WTC11 (cell line): Measurements from ENCODE around the gene MSL3B.

Experiments used
- ATAC-seq: fragments of 200-7000 bp; cut with Tn5 transposase; 2 replicates; pipeline ENCODE4 v1.10.0; 2021; ENCODE audit warnings: mild to moderate bottlenecking, moderate library complexity
- CTCF ChIA-PET: fragments of 300-600 bp; sonication (Branson Sonifier 250); formaldehyde crosslinking; loops from one replicate; lab custom pipeline; 2021; ENCODE audit warnings: antibody characterized with exemption; lab: Charles Lee
- POLR2A ChIA-PET: fragments of 350-600 bp; sonication (Branson Sonifier 250); formaldehyde crosslinking; loops from one replicate; lab custom pipeline; 2021; ENCODE audit warnings: antibody characterized with exemption; lab: Charles Lee
- DNase-seq: peaks from one replicate; pipeline ENCODE4 v3.0.0; 2021; ENCODE audit warnings: low spot score
- H3K27ac Mint-ChIP-seq: 2 replicates; pipeline ENCODE4 v1.8.0; 2021; ENCODE audit warnings: mixed read lengths
- H3K27me3 Mint-ChIP-seq: 2 replicates; pipeline ENCODE4 v1.8.0; 2021; ENCODE audit warnings: low read depth, mild to moderate bottlenecking, moderate library complexity, mixed read lengths
- H3K36me3 Mint-ChIP-seq: 2 replicates; pipeline ENCODE4 v1.8.0; 2021; ENCODE audit warnings: mixed read lengths
- H3K4me1 Mint-ChIP-seq: 2 replicates; pipeline ENCODE4 v1.8.0; 2022; ENCODE audit warnings: mixed read lengths
- H3K4me3 Mint-ChIP-seq: 2 replicates; pipeline ENCODE4 v1.8.0; 2021; ENCODE audit warnings: mild to moderate bottlenecking, moderate library complexity, mixed read lengths
- H3K9me3 Mint-ChIP-seq: 2 replicates; pipeline ENCODE4 v1.8.0; 2021; ENCODE audit warnings: mixed read lengths
- ELF4 ChIP-seq: sonication (generic); formaldehyde crosslinking; IDR thresholded peaks from 2 replicates; pipeline ENCODE4 v1.8.1; 2022; ENCODE audit warnings: low read depth, mild to moderate bottlenecking, moderate library complexity, missing genetic modification reagents
- GRHL2 ChIP-seq: fragments of 250-450 bp; sonication (Bioruptor Pico); IDR thresholded peaks from 2 replicates; pipeline ENCODE4 v1.8.0; 2022; ENCODE audit warnings: mild to moderate bottlenecking, moderate library complexity; ENCODE audit not compliant: insufficient replicate concordance, severe bottlenecking
- NR1H2 ChIP-seq: sonication (generic); formaldehyde crosslinking; IDR thresholded peaks from 2 replicates; pipeline ENCODE4 v1.9.0; 2021; ENCODE audit warnings: mild to moderate bottlenecking, moderate library complexity, missing genetic modification reagents
- SOX15 ChIP-seq: fragments of 250-450 bp; sonication (Bioruptor Pico); IDR thresholded peaks from 2 replicates; pipeline ENCODE4 v1.9.0; 2021; ENCODE audit warnings: mild to moderate bottlenecking
- SP1 ChIP-seq: sonication (generic); formaldehyde crosslinking; conservative IDR thresholded peaks from 2 replicates; pipeline ENCODE4 v1.8.1; 2022; ENCODE audit warnings: missing genetic modification reagents
- TEAD4 ChIP-seq: sonication (generic); formaldehyde crosslinking; IDR thresholded peaks from 2 replicates; pipeline ENCODE4 v1.8.0; 2022; ENCODE audit warnings: mild to moderate bottlenecking, missing genetic modification reagents
- TP53 ChIP-seq: sonication (generic); formaldehyde crosslinking; IDR thresholded peaks from 2 replicates; pipeline ENCODE4 v1.8.1; 2023; ENCODE audit warnings: mild to moderate bottlenecking, missing genetic modification reagents
- ZNF138 ChIP-seq: sonication (generic); formaldehyde crosslinking; conservative IDR thresholded peaks from 2 replicates; pipeline ENCODE4 v1.8.1; 2022; ENCODE audit warnings: mild to moderate bottlenecking, moderate library complexity, missing genetic modification reagents
- ZNF219 ChIP-seq: sonication (generic); formaldehyde crosslinking; IDR thresholded peaks from 2 replicates; pipeline ENCODE4 v1.8.0; 2023; ENCODE audit warnings: missing genetic modification reagents, mild to moderate bottlenecking, borderline replicate concordance
- ZNF263 ChIP-seq: sonication (generic); formaldehyde crosslinking; IDR thresholded peaks from 2 replicates; pipeline ENCODE4 v1.8.1; 2022; ENCODE audit warnings: low read depth, mild to moderate bottlenecking, moderate library complexity, missing genetic modification reagents
- ZNF416 ChIP-seq: fragments of 250-450 bp; sonication (Bioruptor Pico); IDR thresholded peaks from 2 replicates; pipeline ENCODE4 v1.9.0; 2021; ENCODE audit warnings: mild to moderate bottlenecking, inconsistent platforms
- TF ChIP-seq, protein P1 (sequence below): sonication (generic); formaldehyde crosslinking; IDR thresholded peaks from 2 replicates; pipeline ENCODE4 v1.8.1; 2023; ENCODE audit warnings: mild to moderate bottlenecking, missing genetic modification reagents
- TF ChIP-seq, protein P2 (sequence below): fragments of 250-450 bp; sonication (Bioruptor Pico); conservative IDR thresholded peaks from 2 replicates; pipeline ENCODE4 v1.9.0; 2021; ENCODE audit warnings: mild to moderate bottlenecking
- TF ChIP-seq, protein P3 (sequence below): fragments of 250-450 bp; sonication (Bioruptor Pico); IDR thresholded peaks from 2 replicates; pipeline ENCODE4 v2.1.2; 2022; ENCODE audit warnings: mild to moderate bottlenecking, moderate library complexity
- TF ChIP-seq, protein P4 (sequence below): sonication (generic); formaldehyde crosslinking; IDR thresholded peaks from 2 replicates; pipeline ENCODE4 v1.8.0; 2022; ENCODE audit warnings: mild to moderate bottlenecking, missing genetic modification reagents
- TF ChIP-seq, protein P5 (sequence below): sonication (generic); formaldehyde crosslinking; IDR thresholded peaks from 2 replicates; pipeline ENCODE4 v1.8.0; 2023; ENCODE audit warnings: mild to moderate bottlenecking, missing genetic modification reagents
- TF ChIP-seq, protein P6 (sequence below): fragments of 250-450 bp; sonication (Bioruptor Pico); IDR thresholded peaks from 2 replicates; pipeline ENCODE4 v1.9.0; 2021; ENCODE audit warnings: mild to moderate bottlenecking
- TF ChIP-seq, protein P7 (sequence below): sonication (generic); formaldehyde crosslinking; IDR thresholded peaks from 2 replicates; pipeline ENCODE4 v1.8.0; 2022; ENCODE audit warnings: mild to moderate bottlenecking, missing genetic modification reagents

The MSL3B gene

DNA sequence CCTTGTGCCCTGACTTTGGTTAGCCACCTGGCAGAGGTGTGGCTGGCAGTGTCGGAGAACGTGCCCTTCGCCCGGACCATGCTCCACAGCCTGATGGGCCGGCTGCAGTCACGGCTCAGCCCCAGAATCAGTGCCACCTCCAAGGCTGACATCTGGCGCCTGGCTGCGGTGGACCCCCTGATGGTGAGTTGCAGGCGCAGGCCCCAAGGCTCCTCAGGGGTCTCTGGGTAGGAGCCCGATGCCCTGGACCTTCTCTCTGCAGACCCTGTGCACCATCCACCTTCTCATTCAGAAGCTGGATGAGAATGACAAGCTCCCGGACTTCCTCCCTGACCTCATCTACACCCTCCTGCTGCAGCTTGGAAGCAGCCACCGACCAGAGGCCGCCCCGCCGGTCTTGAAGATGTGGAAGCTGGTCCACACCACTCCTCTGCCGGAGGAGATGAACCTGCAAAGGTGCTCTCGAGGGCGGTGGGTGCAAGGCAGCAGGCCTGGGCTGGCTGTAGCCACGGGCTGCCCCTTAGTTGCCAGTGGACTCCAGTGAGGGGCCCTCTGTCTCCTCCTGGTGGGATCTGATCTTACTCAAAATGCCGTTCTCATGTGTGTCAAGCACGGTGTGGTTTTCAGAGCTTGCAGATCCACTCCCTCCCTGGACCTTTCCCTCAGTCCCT, 46.0 kb downstream of the MSL3B start:
- no peak for DNase-seq
- Mint-ChIP-seq H3K27ac (no peak overlapping the region), H3K36me3 (no peaks in the 10 kb centered on the region), H3K4me1 (peaks cover 5% of the 10 kb centered on the region; the same call in 1 of the 2 replicates), H3K9me3 (peaks cover 4% of the 10 kb centered on the region; the same call in 1 of the 2 replicates), H3K4me3 (no peak overlapping the region), H3K27me3 (no peaks in the 10 kb centered on the region)
- TF ChIP-seq ZNF263 = no peak
- TF ChIP-seq, protein P1, sequence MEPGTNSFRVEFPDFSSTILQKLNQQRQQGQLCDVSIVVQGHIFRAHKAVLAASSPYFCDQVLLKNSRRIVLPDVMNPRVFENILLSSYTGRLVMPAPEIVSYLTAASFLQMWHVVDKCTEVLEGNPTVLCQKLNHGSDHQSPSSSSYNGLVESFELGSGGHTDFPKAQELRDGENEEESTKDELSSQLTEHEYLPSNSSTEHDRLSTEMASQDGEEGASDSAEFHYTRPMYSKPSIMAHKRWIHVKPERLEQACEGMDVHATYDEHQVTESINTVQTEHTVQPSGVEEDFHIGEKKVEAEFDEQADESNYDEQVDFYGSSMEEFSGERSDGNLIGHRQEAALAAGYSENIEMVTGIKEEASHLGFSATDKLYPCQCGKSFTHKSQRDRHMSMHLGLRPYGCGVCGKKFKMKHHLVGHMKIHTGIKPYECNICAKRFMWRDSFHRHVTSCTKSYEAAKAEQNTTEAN (CRISPR knock-in tag) = no peak
- TF ChIP-seq, protein P2, sequence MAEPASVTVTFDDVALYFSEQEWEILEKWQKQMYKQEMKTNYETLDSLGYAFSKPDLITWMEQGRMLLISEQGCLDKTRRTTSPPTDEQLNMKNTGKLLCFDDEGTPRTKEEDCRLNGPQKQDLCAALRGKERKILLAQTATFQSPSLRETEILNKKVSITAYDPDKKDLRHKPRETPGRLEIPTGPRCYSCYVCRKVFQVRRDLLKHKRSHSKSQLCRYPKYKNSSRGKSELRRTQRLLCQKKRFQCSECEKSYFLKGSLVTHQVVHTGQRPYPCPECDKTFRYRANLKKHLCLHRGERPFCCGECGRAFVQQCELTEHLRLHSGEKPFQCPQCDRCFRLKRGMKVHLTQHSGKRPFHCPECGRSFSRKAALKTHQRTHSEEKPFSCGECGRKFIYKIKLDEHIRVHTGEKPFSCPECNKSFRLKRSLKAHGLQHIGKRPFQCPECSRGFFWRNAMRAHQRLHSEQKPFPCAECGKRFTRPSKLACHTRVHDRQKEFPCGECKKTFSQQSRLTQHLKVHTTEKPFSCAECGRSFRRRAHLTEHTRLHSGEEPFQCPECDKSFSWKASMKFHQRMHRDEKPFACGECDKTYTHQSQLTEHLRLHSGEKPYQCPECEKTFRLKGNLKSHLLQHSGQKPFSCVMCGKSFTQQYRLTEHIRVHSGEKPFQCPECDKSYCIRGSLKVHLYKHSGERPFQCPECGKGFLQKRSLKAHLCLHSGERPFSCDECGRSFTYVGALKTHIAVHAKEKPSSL (CRISPR knock-in tag) = no peak
- TF ChIP-seq, protein P3, sequence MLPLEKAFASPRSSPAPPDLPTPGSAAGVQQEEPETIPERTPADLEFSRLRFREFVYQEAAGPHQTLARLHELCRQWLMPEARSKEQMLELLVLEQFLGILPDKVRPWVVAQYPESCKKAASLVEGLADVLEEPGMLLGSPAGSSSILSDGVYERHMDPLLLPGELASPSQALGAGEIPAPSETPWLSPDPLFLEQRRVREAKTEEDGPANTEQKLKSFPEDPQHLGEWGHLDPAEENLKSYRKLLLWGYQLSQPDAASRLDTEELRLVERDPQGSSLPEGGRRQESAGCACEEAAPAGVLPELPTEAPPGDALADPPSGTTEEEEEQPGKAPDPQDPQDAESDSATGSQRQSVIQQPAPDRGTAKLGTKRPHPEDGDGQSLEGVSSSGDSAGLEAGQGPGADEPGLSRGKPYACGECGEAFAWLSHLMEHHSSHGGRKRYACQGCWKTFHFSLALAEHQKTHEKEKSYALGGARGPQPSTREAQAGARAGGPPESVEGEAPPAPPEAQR = no peak
- no peak for TF ChIP-seq TP53
- ChIA-PET POLR2A (no interaction called here), CTCF (no interaction called here)
- ATAC-seq = no peak

DNA sequence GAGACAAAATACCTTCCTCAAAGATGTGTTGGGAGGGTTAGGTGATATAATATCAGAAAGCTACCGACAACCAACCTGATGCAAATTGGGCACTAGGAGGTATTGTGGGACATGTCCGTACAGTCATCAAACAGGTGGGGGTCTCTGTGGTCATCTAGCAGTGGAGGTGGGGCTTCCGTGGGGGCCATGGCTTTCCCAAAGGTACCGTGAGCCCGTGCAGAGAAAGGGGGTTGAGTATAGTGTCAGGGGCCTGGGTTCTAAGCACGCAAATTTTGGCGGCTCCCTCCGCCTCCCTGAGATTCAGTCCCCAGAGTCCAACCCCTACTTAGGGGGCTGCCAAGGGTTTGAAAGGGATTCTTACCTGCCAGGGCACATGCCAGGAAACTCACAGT, 46.5 kb downstream of the MSL3B start:
- Mint-ChIP-seq H3K27me3 (no peaks in the 10 kb centered on the region), H3K9me3 (peaks cover 4% of the 10 kb centered on the region; the same call in 1 of the 2 replicates), H3K4me3 (no peak overlapping the region), H3K36me3 (no peaks in the 10 kb centered on the region), H3K4me1 (peaks cover 5% of the 10 kb centered on the region; the same call in 1 of the 2 replicates), H3K27ac (no peak overlapping the region)
- CTCF ChIA-PET = no interaction called here
- ATAC-seq (no peak), DNase-seq (no peak)
- POLR2A ChIA-PET = no interaction called here
- TF ChIP-seq, protein P4, sequence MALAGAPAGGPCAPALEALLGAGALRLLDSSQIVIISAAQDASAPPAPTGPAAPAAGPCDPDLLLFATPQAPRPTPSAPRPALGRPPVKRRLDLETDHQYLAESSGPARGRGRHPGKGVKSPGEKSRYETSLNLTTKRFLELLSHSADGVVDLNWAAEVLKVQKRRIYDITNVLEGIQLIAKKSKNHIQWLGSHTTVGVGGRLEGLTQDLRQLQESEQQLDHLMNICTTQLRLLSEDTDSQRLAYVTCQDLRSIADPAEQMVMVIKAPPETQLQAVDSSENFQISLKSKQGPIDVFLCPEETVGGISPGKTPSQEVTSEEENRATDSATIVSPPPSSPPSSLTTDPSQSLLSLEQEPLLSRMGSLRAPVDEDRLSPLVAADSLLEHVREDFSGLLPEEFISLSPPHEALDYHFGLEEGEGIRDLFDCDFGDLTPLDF (CRISPR knock-in tag) = no peak
- no peak for TF ChIP-seq GRHL2 (CRISPR knock-in tag)
- no peak for TF ChIP-seq SOX15 (CRISPR knock-in tag)
- TF ChIP-seq, protein P5, sequence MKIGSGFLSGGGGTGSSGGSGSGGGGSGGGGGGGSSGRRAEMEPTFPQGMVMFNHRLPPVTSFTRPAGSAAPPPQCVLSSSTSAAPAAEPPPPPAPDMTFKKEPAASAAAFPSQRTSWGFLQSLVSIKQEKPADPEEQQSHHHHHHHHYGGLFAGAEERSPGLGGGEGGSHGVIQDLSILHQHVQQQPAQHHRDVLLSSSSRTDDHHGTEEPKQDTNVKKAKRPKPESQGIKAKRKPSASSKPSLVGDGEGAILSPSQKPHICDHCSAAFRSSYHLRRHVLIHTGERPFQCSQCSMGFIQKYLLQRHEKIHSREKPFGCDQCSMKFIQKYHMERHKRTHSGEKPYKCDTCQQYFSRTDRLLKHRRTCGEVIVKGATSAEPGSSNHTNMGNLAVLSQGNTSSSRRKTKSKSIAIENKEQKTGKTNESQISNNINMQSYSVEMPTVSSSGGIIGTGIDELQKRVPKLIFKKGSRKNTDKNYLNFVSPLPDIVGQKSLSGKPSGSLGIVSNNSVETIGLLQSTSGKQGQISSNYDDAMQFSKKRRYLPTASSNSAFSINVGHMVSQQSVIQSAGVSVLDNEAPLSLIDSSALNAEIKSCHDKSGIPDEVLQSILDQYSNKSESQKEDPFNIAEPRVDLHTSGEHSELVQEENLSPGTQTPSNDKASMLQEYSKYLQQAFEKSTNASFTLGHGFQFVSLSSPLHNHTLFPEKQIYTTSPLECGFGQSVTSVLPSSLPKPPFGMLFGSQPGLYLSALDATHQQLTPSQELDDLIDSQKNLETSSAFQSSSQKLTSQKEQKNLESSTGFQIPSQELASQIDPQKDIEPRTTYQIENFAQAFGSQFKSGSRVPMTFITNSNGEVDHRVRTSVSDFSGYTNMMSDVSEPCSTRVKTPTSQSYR = no peak
- no peak for TF ChIP-seq SP1 (CRISPR knock-in tag)
- TF ChIP-seq NR1H2 (CRISPR knock-in tag) = no peak
- no peak for TF ChIP-seq ELF4 (CRISPR knock-in tag)
- TF ChIP-seq, protein P6, sequence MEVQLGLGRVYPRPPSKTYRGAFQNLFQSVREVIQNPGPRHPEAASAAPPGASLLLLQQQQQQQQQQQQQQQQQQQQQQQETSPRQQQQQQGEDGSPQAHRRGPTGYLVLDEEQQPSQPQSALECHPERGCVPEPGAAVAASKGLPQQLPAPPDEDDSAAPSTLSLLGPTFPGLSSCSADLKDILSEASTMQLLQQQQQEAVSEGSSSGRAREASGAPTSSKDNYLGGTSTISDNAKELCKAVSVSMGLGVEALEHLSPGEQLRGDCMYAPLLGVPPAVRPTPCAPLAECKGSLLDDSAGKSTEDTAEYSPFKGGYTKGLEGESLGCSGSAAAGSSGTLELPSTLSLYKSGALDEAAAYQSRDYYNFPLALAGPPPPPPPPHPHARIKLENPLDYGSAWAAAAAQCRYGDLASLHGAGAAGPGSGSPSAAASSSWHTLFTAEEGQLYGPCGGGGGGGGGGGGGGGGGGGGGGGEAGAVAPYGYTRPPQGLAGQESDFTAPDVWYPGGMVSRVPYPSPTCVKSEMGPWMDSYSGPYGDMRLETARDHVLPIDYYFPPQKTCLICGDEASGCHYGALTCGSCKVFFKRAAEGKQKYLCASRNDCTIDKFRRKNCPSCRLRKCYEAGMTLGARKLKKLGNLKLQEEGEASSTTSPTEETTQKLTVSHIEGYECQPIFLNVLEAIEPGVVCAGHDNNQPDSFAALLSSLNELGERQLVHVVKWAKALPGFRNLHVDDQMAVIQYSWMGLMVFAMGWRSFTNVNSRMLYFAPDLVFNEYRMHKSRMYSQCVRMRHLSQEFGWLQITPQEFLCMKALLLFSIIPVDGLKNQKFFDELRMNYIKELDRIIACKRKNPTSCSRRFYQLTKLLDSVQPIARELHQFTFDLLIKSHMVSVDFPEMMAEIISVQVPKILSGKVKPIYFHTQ (CRISPR knock-in tag) = no peak
- TF ChIP-seq ZNF219 = no peak
- TF ChIP-seq TEAD4 (CRISPR knock-in tag) = no peak
- TF ChIP-seq ZNF138 (CRISPR knock-in tag) = no peak
- TF ChIP-seq, protein P2 (CRISPR knock-in tag) = no peak
- TF ChIP-seq, protein P7, sequence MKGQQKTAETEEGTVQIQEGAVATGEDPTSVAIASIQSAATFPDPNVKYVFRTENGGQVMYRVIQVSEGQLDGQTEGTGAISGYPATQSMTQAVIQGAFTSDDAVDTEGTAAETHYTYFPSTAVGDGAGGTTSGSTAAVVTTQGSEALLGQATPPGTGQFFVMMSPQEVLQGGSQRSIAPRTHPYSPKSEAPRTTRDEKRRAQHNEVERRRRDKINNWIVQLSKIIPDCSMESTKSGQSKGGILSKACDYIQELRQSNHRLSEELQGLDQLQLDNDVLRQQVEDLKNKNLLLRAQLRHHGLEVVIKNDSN (CRISPR knock-in tag) = no peak
- no peak for TF ChIP-seq ZNF416
